AG09319 (cell line): Measurements from ENCODE around the gene CGNL1.

Experiments
- DNase-seq: peaks from one replicate; pipeline ENCODE4 v3.0.0-alpha.2; 2010; ENCODE audit warnings: low read depth; ENCODE audit errors: extremely low read depth
- TF ChIP-seq, protein P1 (sequence below): IDR thresholded peaks from 2 replicates; pipeline ENCODE4 v1.5.1; 2011; ENCODE audit warnings: low read depth, mild to moderate bottlenecking, inconsistent platforms, low read length, moderate library complexity

CGNL1 gene

DNA sequence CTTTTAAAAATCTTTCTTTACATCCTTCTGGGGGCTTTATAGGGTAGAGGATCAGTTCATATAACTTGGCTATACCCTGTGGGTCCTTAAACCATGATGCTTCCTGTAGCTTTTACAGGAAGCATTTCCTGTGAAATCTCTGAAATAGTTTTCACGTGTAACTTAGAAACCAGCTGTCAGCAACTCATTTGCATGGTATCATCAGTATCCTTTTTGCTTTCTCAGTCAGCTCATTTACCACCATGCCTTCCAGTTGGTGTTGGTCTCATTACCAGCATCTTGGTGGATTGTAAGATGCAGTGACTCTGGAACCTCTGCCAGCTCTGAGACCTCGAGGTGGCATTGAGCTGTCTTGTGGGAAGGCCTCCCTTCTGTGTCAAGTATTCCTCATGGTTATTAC lies 118.7 kb downstream of the CGNL1 start:
- no peak for DNase-seq

DNA sequence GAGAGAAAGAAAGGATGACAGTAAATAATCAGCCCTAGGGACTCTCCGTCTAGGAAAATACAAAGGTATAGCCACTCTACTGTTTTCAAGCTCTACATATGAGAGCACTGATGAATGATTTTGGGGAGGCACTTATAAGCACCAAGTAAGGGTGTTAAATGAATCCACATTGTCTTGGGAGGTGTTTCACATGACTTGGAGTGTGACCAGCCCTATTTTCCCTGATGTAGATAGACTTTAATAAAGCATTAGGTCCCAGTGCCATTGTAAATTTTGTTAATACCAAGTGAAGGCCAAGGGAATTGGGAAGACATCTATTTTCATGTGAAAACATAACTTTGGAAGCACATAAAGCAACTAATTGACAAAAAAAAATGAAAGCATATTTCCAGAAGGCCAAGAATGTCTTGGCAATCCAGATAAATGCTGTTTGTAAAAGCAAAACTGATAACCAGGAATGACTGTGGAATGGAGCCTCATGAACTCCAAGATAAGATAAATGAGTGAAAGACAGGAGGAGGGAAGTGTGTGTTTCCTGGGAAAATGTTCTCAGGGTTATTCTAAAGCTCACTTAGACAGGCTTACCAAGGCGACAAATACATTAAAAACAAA lies 119.4 kb downstream of the CGNL1 start:
- no peak for DNase-seq
- TF ChIP-seq, protein P1, sequence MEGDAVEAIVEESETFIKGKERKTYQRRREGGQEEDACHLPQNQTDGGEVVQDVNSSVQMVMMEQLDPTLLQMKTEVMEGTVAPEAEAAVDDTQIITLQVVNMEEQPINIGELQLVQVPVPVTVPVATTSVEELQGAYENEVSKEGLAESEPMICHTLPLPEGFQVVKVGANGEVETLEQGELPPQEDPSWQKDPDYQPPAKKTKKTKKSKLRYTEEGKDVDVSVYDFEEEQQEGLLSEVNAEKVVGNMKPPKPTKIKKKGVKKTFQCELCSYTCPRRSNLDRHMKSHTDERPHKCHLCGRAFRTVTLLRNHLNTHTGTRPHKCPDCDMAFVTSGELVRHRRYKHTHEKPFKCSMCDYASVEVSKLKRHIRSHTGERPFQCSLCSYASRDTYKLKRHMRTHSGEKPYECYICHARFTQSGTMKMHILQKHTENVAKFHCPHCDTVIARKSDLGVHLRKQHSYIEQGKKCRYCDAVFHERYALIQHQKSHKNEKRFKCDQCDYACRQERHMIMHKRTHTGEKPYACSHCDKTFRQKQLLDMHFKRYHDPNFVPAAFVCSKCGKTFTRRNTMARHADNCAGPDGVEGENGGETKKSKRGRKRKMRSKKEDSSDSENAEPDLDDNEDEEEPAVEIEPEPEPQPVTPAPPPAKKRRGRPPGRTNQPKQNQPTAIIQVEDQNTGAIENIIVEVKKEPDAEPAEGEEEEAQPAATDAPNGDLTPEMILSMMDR, result no peak

More for the DNA sequence above, 118.7 kb downstream of the CGNL1 start:
- TF ChIP-seq, protein P1, result no peak

DNA sequence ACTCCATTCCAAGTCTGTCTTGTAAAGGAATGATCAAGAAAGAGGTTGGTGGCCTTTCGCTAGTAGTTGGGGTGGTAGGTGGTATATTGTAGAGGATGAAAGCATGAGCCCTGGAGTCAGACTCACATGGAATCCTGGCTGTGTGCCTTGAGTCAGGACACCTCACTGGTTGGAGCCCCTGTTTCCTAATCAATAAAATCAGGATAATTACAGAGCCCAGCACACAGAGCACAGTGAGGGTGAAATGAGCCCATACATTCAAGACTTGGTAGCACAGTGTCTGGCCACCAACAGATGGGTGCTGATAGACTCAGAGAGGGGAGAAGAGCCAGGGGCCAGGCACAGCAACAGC lies 120.3 kb downstream of the CGNL1 start:
- TF ChIP-seq, protein P1, result no peak
- DNase-seq, result no peak

DNA sequence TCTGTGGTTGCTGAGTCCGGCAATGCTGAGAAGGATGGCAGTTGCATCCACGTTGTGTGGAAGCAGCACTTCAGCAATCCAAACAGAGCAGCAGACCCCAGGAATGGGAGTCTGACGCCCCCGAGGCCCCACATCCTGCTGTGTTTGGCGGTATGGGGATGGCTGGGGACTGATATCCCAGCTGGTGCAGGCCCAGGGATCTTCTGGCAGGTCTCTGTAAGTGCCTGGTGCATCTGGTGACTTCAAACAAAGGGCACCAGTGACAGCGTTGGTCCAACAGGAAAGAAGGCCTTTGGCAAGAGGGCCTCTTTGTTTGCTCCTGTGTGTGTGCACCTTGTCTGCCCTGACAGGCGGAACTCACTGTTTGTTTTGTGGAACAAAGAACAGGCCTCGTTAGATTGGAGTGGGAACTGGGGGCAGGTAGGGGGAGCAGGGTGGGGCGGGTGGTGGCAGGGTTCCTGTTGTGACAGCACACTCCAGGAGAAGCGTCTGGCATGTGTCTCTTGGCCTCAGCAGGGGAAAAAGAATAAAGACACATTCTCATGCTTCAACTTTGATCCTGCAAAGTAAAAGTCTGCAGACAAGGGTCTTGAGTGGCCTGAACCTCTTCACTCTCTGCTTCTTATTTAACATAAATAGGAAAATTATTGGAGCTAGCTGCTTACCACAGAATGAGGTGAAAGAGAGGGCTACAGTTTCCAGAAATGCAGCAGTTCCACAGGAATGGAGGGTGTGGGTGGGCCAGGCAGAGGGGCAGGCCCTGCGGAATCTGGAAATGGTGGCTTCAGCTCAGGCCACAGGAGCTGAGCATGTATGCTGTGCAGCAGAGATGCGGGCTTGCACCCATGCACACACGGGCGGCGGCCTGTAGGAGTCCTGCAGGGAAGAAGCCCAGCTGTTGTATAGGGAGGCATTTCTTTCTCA lies 120.9 kb downstream of the CGNL1 start:
- TF ChIP-seq, protein P1, result no peak
- DNase-seq, result no peak

DNA sequence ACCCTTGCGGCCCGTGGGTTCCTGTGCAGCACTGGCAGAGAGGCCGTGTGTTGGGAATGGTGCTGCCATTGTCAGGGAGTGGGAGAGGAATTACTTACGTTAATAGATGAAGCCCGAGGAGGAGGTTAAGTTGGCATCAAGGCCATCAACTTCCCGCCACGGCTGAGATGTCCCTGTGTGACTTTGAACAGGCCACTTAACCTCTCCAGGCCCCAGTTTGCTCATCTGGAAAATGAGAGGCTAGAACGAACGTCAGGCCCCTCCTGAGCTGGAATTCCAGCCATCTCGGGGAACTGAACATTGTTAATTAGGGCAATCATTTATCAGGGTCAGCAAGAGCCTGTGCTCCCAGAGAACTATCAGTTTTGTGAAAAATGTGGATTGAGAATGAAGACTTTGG lies 124.0 kb downstream of the CGNL1 start:
- TF ChIP-seq, protein P1, result no peak
- no peak for DNase-seq

DNA sequence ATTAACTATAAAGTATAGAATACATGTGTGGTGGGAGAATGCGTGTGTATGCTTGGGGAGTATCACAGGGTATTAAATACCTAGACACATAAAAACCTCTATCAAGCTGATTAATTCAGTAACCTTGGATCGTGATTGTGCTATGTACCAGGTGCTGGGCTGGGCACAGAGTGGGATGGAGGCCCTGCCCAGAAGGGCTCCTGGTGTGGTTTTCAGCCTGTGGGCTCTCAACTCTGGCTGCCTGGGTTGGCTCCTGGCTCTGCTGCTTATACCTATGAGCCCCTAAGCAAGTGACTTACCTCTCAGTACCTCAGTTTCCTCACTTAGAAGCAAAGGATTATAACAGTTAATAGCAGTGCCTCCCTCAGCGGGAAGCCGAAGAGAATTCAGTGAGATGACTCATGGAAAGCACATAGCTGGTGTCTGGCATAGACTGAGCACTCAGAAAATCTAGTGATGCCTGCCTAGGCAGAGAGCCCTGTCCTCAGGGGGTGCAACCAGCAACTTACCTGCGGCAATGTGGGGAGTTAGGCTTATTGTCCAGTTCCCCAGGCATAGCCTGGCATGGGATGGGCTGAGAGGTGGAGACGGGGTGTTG lies 124.8 kb downstream of the CGNL1 start:
- no peak for DNase-seq
- TF ChIP-seq, protein P1, result no peak

DNA sequence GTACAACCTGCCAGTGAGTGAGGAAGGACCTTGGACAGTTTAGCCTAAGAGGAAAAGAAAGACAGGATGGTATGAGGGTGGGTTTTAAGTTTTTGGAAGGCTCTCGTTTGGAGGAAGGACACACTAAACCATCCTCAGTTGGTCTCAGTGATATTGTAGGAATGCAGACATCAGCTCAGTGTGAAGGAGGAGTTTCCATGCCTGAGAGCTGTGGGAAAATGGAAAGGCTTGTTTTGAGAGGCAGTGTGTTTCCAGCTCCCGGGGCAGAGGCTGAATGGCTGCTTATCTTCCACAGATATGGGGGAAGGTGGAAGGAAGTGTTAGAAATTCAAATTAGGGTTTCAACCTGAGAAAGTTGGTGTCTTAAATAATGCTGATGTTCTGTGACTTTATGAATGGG lies 125.8 kb downstream of the CGNL1 start:
- TF ChIP-seq, protein P1, result no peak
- no peak for DNase-seq
